ENCODE results near the gene ZNF662. TPM values are rescaled to one million over a fixed set of nuclear protein-coding genes. Genes with fewer than 3 reads are reported as not detected.

Gene ZNF662
- total and polyA plus RNA-seq, 2 of the 13 experiments (the other 11 are each of a cell fraction or from before 2014, with no cell fraction given), result not detected

DNA sequence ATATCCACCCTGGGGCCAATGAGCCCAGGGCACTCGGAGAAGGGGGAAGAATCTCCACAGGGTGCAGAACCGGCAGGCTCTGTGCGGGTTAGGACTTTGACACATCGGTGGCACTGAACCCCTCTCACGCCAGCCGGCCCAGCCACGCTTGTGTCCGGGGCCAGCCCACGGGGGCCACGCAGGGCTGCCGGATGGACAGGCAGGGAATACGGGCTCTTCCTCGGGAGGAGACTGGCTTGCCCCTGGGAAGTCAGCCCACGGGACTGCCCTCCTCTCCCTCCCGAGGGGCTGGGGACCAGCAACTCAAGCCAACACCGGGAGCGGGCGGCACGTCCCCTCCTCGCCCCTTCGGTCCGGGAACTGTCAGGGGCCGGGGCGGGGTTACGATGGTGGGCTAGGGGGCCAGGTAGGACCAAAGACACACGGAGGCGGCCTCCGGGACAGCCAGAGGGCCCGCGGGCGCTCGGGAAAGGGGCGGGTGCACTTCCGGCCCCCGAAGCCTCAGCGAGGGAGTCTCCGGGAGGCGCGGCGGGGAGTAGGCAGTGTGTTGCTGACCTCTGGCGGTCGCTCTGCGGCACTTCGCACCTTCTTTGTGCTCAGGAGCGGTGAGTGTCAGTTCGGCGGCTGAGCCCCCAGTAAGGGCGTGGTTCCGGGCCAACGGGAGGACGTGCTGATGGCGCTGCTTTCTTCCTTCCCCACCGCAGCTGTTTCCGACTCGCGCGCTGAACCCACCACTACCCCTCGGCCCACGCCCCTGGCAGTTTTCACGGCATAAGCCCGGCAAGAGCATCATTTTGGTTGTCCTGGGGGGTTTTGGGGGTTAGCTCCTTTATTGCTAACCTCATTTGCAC lies 25.1 kb upstream of the ZNF662 start (continued):
- TF ChIP-seq, protein P1, sequence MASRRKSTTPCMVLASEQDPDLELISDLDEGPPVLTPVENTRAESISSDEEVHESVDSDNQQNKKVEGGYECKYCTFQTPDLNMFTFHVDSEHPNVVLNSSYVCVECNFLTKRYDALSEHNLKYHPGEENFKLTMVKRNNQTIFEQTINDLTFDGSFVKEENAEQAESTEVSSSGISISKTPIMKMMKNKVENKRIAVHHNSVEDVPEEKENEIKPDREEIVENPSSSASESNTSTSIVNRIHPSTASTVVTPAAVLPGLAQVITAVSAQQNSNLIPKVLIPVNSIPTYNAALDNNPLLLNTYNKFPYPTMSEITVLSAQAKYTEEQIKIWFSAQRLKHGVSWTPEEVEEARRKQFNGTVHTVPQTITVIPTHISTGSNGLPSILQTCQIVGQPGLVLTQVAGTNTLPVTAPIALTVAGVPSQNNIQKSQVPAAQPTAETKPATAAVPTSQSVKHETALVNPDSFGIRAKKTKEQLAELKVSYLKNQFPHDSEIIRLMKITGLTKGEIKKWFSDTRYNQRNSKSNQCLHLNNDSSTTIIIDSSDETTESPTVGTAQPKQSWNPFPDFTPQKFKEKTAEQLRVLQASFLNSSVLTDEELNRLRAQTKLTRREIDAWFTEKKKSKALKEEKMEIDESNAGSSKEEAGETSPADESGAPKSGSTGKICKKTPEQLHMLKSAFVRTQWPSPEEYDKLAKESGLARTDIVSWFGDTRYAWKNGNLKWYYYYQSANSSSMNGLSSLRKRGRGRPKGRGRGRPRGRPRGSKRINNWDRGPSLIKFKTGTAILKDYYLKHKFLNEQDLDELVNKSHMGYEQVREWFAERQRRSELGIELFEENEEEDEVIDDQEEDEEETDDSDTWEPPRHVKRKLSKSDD (CRISPR knock-in tag; IDR thresholded peaks at IDR 0.05; ENCODE audit: low read depth), result 0 out of 2 replicates have a peak, but pooled peaks have one; percentile 40
- no peak for TF ChIP-seq ZNF878 (CRISPR knock-in tag; IDR thresholded peaks at IDR 0.05)
- no peak for TF ChIP-seq KDM1A (CRISPR knock-in tag; IDR thresholded peaks at IDR 0.05)
- TF ChIP-seq EZH2 (conservative IDR thresholded peaks at IDR 0.05; ENCODE audit: low read depth, low read length), result no peak
- TF ChIP-seq FOXP1 (IDR thresholded peaks at IDR 0.05), result no peak
- TF ChIP-seq FOXP1 (CRISPR knock-in tag; IDR thresholded peaks at IDR 0.05), result no peak
- no peak for TF ChIP-seq NFYC (CRISPR knock-in tag; IDR thresholded peaks at IDR 0.05)
- TF ChIP-seq CERS6 (CRISPR knock-in tag; IDR thresholded peaks at IDR 0.05), result no peak
- TF ChIP-seq ZFP41 (CRISPR knock-in tag; IDR thresholded peaks at IDR 0.05; ENCODE audit: borderline replicate concordance), result no peak
- no peak for TF ChIP-seq ZNF737 (CRISPR knock-in tag; IDR thresholded peaks at IDR 0.05; ENCODE audit: borderline replicate concordance)
- no peak for TF ChIP-seq ZNF432 (CRISPR knock-in tag; IDR thresholded peaks at IDR 0.05; ENCODE audit: borderline replicate concordance)
- TF ChIP-seq MXD3 (CRISPR knock-in tag; IDR thresholded peaks at IDR 0.05), result 0 out of 2 replicates have a peak, but pooled peaks have one; percentile 34
- TF ChIP-seq ZNF431 (CRISPR knock-in tag; IDR thresholded peaks at IDR 0.05; ENCODE audit: borderline replicate concordance, low read depth), result no peak
- no peak for TF ChIP-seq E2F5 (CRISPR knock-in tag; conservative IDR thresholded peaks at IDR 0.05)
- TF ChIP-seq RARG (CRISPR knock-in tag; IDR thresholded peaks at IDR 0.05; ENCODE audit: low read depth), result no peak
- TF ChIP-seq PRMT3 (CRISPR knock-in tag; IDR thresholded peaks at IDR 0.05; ENCODE audit: borderline replicate concordance, low read depth), result no peak
- TF ChIP-seq ZNF619 (CRISPR knock-in tag; IDR thresholded peaks at IDR 0.05), result no peak
- TF ChIP-seq ZNF138 (CRISPR knock-in tag; IDR thresholded peaks at IDR 0.05; ENCODE audit: low read depth), result no peak
- TF ChIP-seq PAF1 (CRISPR knock-in tag; IDR thresholded peaks at IDR 0.05), result no peak
- no peak; the same call in 1 of the 2 replicates for TF ChIP-seq STAT6 (CRISPR knock-in tag; IDR thresholded peaks at IDR 0.05; ENCODE audit: borderline replicate concordance)
- no peak for TF ChIP-seq ATF1 (CRISPR knock-in tag; IDR thresholded peaks at IDR 0.05)
- TF ChIP-seq ZIK1 (CRISPR knock-in tag; IDR thresholded peaks at IDR 0.05; ENCODE audit: borderline replicate concordance, low read depth), result no peak
- no peak for TF ChIP-seq HNRNPL (IDR thresholded peaks at IDR 0.05; ENCODE audit: low read depth, low read length)
